ENCODE data around the gene CD8B.
"Not testable (repeated sequence)": the region's sequence is repeated elsewhere in the genome, so short reads cannot be mapped to it uniquely, and the experiment has no call there.

The CD8B gene

GRCh38 chr2:86836915-86837695, 24.6 kb downstream of the CD8B start:
- DNase-seq (ENCODE audit: low read depth in 2 of 2): peak; percentile 47 to 58

- DNase-seq (ENCODE audit: low read depth in 2 of 2): not testable (repeated sequence)
Observed at GRCh38 chr2:86835548-86835889, 26.2 kb downstream of the CD8B start.

- no peak for DNase-seq (ENCODE audit: low read depth in 2 of 2)
Observed at GRCh38 chr2:86833315-86833714, 28.4 kb downstream of the CD8B start.

GRCh38 chr2:86832334-86833096, 29.2 kb downstream of the CD8B start:
- no peak for DNase-seq (ENCODE audit: low read depth in 2 of 2)

GRCh38 chr2:86831537-86831936, 30.1 kb downstream of the CD8B start:
- no peak for DNase-seq (ENCODE audit: low read depth in 2 of 2)

- DNase-seq (ENCODE audit: low read depth in 2 of 2): no peak
Observed at GRCh38 chr2:86826951-86827350, 34.7 kb downstream of the CD8B start.

GRCh38 chr2:86825693-86826381, 35.8 kb downstream of the CD8B start:
- no peak for DNase-seq (ENCODE audit: low read depth in 2 of 2)

GRCh38 chr2:86825036-86825692, 36.5 kb downstream of the CD8B start:
- no peak for DNase-seq (ENCODE audit: low read depth in 2 of 2)

GRCh38 chr2:86822668-86823345, 38.9 kb downstream of the CD8B start:
- no peak for DNase-seq (ENCODE audit: low read depth in 2 of 2)

- no peak for DNase-seq (ENCODE audit: low read depth in 2 of 2)
Observed at GRCh38 chr2:86821842-86822241, 39.8 kb downstream of the CD8B start.

- DNase-seq (ENCODE audit: low read depth in 2 of 2): no peak
Observed at GRCh38 chr2:86821306-86821705, 40.4 kb downstream of the CD8B start.

- no peak for DNase-seq (ENCODE audit: low read depth in 2 of 2)
Observed at GRCh38 chr2:86818957-86819356, 42.7 kb downstream of the CD8B start.

GRCh38 chr2:86818114-86818801, 43.4 kb downstream of the CD8B start:
- DNase-seq (ENCODE audit: low read depth in 2 of 2): no peak

GRCh38 chr2:86815611-86816010, 46.1 kb downstream of the CD8B start:
- DNase-seq (ENCODE audit: low read depth in 2 of 2): no peak

GRCh38 chr2:86809481-86810121, 52.1 kb downstream of the CD8B start:
- DNase-seq (ENCODE audit: low read depth in 2 of 2): no peak

GRCh38 chr2:86808315-86809161, 53.1 kb downstream of the CD8B start:
- peak; percentile 92 to 96 for DNase-seq (ENCODE audit: low read depth in 2 of 2)

GRCh38 chr2:86807468-86808275, 54.0 kb downstream of the CD8B start:
- no peak for DNase-seq (ENCODE audit: low read depth in 2 of 2)

- DNase-seq (ENCODE audit: low read depth in 2 of 2): no peak
Observed at GRCh38 chr2:86807133-86807467, 54.6 kb downstream of the CD8B start.

All from stimulated activated CD8-positive, alpha-beta memory T cell treated with anti-CD3 and anti-CD28 coated beads, Interleukin-7, amount 100 ng/mL, for 1 hour (primary cell).